Retina (tissue), 1 donor: Measurements from ENCODE around the gene ZNF576.
"Not testable (repeated sequence)": the region's sequence is repeated elsewhere in the genome, so short reads cannot be mapped to it uniquely, and the experiment has no call there.

ENCODE experiments used
- DNase-seq: peaks from one replicate; pipeline ENCODE4 v3.0.0-alpha.2; 2016

Gene ZNF576, protein sequence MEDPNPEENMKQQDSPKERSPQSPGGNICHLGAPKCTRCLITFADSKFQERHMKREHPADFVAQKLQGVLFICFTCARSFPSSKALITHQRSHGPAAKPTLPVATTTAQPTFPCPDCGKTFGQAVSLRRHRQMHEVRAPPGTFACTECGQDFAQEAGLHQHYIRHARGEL

DNA sequence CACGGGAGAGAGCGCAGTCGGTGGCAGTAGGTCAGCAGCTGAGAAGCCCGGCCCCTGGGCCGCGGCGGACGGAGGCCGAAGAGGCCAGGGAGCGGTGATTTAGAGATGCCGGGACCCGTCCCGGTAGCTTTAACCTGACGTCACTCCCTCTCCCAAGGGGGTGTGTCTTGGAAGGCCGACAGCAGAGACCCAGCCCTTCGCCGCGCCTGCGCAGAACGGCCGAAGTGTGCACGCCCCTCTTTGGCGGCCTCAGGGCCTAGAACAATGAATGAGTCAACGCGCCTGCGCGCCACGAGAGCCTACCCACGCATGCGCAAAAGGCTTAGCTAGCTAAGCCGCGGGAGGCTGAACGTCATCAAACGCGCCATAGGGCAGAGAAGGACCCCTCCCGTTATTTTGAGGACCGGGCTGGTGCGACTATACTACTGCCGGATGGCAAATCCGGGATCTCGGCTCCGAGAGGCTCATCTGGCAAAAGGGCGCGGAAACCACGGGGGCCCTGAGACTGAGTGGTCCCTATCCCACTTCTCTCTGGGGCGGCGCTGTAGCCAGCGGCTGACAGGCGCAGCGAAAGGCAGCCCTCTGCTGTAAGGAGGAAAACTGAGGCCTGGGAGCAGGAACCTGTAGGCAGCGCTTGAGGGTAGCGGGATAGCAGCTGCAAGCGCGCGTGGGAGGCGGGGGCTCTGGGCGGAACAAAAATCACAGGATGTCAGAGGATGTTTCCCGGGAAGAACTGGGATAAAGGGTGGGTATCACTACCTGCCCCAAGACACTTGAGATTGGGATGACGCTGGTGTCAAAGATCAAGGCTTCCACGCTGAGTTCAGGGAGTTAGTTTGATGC, at the start of gene ZNF576, which contains the start of gene IRGQ:
TSS of gene ZNF576 (plus strand) at position 597 of the 843 bp plus-strand sequence. CDS start 514 bp downstream, outside the sequence.
TSS of gene IRGQ (minus strand) at position 136 of the 843 bp plus-strand sequence. CDS start 796 bp downstream, outside the sequence.
- DNase-seq = peak; percentile 100

DNA sequence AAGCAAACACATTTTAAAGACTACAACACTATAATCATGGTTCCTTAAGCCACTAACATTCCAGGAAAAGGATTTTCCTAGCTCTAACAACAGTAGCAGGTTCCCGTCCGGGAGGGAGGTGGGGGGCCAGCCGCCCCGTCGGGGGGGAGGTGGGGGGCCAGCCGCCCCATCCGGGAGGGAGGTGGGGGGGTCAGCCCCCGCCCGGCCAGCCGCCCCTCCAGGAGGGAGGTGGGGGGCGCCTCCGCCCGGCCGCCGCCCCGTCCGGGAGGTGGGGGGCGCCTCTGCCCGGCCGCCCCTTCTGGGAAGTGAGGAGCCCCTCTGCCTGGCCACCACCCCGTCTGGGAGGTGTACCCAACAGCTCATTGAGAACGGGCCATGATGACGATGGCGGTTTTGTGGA, 48.5 kb upstream of the ZNF576 start:
- DNase-seq = not testable (repeated sequence)

DNA sequence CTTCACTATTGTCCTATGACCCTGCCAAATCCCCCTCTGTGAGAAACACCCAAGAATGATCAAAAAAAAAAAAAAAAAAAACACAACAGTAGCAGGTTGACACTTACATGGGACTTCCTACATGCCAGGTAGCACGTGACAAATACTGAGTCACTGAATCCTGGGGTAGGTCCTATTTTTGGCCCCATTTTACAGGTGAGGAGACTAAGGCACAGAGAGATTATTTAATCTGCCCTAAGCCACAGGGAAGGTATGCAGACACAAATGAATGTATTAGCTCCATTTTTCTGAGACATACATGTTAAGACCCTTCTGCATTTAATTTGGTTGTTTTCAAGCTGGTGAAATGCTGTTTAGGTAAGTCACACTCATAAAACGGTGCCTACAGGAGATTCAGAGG, 47.7 kb upstream of the ZNF576 start:
- no peak for DNase-seq

DNA sequence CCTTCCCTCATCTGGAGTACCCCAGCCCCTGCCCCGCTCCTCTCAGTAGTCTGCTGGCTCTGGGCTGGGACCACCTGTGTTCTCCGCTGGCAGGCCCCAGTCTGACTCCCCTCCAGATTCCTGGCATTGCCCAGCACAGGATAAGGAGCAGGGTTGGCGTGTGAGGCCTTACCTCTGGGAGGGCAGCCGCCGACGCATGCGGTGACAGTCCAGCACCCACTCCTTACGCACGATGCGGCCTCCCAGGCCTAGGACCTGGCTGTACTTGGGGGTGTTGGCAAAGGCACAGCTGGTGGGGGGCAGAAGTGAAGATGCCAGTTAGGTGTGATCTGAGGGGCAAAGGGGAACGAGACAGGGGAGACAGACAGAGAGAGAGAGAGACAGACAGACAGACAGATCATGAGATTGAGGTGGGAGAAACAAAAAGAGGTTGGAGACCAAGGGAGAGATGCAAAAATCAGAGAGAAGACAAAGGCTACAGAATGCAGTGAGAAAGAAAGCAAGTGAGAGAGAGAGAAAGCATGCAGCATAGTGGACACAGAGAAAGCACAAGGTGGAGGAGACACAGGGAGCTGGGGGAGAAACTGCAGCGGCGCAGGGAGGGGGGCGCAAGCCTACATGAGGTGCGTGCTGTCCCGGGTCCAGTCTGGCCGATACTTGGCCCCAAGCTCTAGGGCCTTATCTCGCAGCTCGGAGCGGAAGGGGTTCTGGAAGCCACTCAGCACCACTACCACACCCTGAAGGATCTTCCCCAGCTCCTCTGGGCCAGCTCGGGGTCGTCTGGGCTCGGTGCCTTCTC, 44.8 kb upstream of the ZNF576 start:
- DNase-seq = no peak

DNA sequence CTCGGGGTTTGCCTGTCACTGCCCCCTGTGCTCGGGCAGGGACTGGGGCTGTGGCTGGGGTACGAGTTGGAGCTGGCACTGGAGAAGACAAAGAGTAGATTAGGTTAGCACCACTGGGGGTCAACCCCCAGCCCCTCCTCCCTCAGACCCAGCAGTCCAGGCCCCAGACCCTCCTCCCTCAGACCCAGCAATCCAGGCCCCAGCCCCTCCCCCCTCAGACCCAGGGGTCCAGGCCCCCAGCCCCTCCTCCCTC, 44.3 kb upstream of the ZNF576 start:
- DNase-seq = no peak

DNA sequence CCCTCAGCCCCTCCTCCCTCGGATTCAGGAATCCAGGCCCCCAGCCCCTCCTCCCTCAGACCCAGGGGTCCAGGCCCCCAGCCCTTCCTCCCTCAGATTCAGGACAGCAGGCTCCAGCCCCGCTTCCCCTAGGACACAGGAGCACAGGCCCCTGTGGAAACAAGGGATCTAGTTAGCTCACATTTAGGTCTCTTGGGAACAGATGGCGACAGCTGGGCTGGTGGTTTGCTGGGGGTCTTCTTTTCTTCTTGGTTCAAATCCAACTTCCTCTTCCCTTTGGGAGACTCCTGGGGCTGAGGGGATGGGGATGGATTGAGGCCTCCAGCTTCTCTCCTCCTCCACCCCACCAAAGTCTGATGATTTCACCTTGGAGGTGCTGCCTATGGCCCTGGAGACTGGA, 43.8 kb upstream of the ZNF576 start:
- no peak for DNase-seq

DNA sequence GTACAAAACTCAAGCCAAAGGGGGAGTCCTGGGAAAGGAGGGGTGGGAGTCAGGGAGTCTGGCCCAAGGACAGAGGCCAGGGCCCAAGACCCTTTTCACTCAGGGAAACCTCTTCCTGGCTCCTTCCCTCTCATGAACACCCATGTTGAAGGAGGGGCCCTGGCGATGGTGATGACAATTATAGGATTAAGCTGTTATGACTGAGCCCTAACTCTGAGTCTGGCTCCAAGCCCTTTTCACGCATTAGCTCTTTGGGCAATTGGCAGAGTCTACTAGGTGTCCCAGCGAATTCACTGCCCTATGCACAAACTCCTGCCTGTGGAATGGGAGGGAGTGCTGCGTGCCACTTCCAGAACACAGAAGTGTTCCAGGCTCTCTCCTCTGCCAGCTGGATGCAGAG, 42.7 kb upstream of the ZNF576 start:
- no peak for DNase-seq

DNA sequence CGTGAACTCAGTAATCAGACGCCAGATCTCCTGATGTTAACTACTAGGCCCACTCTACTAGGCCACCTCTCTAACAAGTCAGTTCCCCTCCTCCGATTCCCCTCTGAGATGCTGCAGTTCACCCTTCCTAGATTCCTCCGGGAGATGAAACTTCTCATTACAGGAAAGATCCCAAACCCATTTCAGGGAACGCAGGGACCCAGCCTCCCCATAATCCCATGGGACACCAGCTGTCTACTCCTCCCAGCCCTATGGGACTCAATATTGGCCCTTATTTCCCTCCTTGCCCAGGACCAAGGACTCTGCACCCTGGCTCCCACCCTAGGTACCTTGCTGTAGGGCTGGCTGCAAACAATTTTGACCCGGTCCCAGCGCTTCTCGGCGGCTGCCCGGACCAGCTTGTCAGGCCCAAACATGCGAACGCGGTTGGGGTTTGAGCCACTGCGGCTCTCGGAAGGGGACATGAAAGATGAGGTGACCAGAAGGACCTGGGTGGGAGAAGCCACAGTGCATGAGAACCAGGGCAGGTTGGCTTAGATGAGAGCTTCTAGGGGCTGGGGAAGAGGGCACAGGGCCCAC, 42.0 kb upstream of the ZNF576 start:
- no peak for DNase-seq

DNA sequence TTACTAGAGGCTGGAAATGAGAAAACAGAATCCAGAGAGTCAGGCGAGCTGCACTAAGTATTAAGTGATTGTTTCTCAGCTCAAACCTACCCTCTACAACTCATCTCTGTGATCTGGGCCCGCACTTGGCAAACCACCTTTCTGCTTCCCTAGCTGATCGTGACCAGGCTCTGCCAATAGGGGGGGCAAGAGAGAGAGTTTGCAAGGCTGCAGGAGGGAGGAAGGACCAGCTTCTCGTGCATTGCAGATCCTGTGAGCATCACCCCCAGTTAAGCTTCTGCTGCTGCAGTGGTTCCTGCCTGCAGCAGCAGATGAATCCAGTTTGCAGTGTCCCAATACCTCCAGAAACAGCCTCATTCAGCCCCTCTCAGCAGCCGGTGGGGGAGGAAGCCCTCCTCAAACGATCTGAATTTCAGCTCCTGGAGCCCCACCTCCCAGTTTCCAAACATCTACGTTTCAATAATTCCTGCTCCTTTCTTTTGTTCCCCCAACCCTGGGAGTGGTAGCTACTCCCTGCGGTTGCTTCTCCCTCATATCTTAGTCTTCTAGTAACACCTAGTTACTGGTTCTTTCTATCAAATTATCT, 41.1 kb upstream of the ZNF576 start:
- peak; percentile 58 for DNase-seq

DNA sequence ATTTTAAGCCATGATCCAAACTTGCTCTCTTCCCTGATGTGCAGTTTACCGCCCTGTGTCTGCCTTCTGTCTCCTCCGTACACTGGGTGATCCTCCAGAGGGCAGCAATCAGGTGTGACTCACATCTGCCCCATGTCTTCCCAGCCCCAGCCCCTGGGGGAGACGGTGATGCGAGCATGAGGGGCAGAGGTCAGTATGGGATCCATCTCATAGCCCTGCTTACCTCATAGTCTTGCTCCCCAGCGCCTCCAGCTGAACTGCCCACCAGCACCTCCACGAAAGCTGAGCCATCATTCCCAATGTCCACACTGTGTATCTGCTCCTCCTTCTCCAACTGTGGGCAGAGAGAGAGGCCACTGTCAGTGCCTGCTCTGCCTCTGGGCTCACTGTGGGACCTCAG, 35.7 kb upstream of the ZNF576 start:
- no peak for DNase-seq

DNA sequence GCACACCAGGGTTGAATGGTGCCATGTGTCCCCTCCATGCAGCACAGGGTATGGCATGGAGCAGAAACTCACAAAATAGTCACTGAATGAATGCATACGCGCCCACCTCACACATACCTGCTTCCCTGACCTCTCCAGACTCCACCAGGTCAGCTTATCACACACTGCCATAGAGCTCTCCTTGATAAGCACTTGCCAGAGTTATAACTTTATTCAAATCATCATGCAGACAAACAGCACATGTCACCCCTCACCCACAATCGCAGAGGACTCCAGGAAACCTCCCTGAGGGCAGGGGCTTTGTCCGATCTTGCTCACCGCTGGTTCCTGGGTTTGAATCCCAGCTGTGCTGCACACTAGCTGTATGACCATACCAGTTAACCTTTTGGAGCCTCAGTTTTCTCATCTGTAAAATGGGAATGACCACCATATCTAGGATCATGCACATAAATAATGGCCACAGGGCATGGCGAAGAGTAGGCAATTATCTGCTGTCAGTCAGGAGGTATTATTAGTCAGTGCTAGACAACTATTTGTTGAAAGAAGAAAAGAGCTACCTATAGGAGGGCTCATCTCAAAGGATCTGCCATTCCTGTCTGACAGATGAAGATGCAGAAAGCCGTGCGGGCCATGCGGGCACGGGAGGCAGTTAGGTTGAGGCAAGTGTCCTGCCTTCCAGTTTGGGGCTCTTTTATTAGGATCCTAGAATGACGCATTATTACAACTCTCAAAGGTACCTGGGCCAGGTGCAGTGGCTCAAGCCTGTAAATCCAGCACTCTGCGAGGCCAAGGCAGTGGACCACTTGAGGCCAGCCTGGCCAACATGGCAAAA, 35.0 kb upstream of the ZNF576 start:
- no peak for DNase-seq

DNA sequence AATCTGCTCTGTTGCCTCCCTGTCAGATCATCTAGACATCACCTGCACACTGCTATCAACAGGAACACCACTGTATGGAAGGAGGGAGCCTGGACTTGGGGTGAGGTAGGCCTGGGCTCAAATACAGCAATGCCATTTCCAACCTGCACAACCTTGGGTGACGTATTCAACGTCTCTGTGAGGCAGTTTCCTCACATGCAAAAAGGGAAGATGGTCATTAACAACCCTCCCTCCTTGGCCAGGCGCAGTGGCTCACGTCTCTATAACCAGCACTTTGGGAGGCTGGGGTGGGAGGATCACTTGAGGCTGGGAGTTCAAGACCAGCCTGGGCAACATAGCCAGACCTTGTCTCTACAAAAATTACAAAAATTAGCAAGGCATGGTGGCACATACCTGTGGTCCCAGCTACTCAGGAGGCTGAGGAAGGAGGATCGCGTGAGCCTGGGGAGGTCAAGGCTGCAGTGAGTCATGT, 34.1 kb upstream of the ZNF576 start:
- DNase-seq = no peak

DNA sequence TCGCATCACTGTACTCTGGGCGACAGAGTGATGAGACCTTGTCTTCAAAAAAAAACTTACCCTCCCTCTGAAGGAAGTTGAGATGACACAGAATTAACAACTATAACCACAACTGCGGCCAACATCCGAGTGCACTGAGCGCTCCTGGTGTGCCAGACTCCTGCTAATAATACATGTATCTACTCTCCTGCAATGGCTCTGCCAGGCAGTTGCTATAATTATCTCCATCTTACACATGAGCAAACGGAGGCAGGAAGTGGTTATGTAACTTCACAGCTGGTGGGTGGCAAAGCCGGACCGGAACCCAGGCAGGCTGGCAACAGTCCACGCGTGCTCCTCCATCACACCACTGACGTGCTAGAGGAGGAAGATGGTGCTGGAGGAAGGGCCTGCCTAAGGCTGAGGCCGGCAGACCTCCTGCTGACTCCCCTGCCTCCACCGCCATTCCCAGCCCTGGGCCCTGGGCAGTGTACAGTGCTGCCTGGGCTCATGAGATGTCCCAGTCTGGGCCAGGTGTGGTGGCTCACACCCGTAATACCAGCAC, 33.6 kb upstream of the ZNF576 start:
- DNase-seq = no peak

DNA sequence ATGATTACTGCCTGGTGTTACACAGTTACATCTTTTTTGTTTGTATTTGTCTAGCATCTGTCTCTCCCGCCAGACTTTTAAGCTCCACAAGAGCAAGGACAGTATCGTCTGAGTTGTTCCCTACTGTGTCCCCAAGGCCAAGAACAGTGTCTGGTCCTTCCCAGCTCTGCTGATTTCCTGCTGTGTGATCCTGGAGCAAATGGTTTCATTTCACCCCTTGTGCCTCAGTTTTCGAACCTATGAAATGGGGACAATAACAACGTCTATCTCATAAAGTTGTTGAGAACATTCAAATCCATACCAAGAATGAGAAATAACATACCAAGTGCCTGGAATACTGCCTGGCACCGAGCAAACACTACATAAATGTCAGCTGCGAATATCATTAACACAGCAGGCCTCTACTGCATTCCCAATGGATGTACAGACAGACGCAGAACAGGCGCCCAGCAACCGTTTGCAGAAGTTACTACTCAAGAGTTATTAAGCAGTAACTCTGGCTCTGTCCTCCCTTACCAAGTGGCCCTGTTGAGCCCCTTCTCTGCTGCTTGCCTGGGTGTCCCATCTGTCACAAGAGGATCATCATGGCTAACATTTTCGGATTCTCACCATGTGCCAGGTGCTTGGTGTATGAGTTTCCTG, 32.5 kb upstream of the ZNF576 start:
- no peak for DNase-seq

DNA sequence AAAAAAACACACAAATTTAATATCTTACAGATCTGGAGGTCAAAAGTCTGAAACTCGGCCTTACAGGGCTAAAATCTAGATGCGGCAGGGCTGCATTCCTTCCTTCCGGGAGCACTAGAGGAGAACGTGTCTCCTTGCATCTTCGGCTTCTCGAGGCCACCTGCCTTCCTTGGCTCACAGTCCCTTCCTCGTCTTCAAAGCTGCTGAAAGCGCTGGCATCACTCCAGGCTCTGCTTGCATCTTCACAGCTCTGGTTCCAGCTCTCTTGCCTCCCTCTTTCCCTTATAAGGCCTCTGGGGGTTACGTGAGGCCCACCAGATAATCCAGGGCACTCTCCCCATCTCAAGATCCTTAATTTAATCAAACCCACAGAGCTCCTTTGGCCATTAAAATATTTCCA, 31.6 kb upstream of the ZNF576 start:
- no peak for DNase-seq

DNA sequence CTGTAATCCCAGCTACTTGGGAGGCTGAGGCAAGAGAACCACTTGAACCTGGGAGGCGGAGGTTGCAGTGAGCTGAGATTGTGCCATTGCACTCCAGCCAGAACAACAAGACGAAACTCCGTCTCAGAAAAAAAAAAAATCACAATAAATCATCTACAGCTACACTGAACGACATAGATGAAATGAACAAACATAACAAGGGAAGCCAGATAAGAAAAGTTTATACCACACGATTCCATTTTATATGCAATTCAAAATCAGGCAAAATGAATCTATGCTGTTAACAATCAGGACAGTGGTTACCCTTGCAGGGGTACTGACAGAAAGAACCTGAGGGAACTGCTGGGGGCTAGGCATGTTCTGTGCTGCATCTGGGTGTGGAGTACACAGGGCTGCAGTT, 26.7 kb upstream of the ZNF576 start:
- DNase-seq = no peak

DNA sequence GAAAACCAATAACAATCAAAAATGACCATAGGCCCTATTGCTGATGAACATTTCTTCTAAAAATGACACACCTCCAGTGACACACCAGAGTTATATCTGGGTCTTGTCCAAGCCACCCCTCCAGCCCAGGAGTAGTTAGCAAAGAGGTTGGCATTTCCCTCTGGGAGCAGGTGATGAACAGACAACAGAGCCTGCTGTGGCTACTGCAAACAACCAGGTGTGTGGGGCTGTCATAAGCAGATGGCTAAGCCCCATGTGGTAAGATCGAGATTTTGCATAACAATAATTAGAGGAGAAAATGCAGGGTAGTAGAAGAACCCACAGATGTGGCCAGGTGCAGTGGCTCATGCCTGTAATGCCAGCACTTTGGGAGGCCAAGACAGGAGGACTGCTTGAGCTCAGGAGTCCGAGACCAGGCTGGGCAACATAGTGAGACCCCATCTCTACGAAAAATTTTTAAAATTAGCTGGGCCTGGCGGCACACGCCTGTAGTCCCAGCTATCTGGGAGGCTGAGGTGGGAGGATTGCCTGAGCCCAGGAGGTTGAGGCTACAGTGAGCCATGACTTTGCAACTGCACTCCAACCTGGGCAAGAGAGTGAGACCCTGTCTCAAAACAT, 26.1 kb upstream of the ZNF576 start:
- no peak for DNase-seq

DNA sequence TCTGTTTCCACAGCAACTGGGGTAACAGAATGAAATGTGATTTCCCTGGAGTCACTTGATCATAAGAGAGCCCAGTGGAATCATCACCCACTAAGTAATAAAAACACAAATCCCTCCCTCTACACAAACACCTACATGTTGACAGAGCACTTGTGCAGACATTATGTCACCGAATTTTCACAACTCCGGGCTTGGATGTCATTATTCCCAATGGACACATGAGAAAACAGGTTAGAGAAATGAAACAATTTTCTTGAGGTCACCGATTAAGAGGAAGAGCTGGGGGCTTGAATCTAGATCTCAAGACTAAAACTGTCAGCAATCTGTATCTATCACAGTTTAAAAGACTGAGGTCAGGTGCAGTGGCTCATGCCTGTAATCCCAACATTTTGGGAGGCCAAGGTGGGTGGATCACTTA, 24.2 kb upstream of the ZNF576 start:
- no peak for DNase-seq

DNA sequence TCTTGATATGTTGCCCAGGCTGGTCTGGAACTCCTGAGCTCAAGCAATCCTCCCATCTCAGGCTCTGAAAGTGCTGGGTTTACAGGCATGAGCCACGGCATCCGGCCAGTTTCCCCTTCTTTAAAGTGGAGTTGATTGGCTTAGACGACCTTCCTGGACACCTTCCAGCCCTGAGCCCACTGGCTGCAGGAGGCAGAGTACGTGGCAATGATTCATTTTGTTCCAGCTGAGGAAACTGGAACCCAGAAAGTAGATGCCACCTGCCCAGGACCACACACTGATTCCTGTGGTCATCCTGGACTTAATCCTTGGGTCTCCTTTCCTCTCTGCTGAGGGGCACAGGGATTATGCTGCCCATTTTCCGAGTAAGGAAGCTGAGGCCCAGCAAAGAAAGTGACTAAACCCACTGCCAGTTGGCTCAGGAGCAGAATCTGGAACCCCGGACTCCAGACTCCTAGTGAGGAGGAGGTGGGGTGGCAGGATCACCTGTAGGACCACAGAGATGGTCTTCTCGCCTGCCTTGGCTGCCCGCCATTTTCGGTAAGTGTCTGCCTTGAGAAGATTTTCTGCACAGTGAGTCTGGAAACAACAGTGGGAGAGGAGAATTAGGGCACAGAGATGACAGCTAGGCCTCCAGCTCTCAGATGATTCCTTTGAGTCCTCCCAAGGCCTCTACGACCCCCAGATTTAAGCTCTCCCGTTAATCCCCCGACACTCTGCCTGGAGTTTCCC, 21.8 kb upstream of the ZNF576 start:
- no peak for DNase-seq
